MM.1S (cell line): ENCODE measurements around the gene ACOX3.

Source experiments
- EZH2phosphoT487 ChIP-seq: fragments of 300-600 bp; sonication (generic); IDR thresholded peaks from 2 replicates; pipeline ENCODE4 v1.6.1; 2018; ENCODE audit warnings: antibody characterized with exemption, low read length
- TF ChIP-seq, protein P1 (sequence below): fragments of 300-600 bp; sonication (generic); IDR thresholded peaks from 2 replicates; pipeline ENCODE4 v1.5.1; 2016; ENCODE audit warnings: antibody characterized with exemption, low read length, mixed read lengths

GRCh38 chr4:8336412-8337075, 104.0 kb downstream of the ACOX3 start:
- TF ChIP-seq, protein P1, sequence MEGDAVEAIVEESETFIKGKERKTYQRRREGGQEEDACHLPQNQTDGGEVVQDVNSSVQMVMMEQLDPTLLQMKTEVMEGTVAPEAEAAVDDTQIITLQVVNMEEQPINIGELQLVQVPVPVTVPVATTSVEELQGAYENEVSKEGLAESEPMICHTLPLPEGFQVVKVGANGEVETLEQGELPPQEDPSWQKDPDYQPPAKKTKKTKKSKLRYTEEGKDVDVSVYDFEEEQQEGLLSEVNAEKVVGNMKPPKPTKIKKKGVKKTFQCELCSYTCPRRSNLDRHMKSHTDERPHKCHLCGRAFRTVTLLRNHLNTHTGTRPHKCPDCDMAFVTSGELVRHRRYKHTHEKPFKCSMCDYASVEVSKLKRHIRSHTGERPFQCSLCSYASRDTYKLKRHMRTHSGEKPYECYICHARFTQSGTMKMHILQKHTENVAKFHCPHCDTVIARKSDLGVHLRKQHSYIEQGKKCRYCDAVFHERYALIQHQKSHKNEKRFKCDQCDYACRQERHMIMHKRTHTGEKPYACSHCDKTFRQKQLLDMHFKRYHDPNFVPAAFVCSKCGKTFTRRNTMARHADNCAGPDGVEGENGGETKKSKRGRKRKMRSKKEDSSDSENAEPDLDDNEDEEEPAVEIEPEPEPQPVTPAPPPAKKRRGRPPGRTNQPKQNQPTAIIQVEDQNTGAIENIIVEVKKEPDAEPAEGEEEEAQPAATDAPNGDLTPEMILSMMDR = no peak
- no peak for TF ChIP-seq EZH2phosphoT487
